Fibroblast of lung (primary cell): ENCODE data around the gene GABRG3. TPM values are rescaled to one million over a fixed set of nuclear protein-coding genes. Genes with fewer than 3 reads are reported as not detected.
A peak's percentile ranks its signal among the peaks of the same experiment; 100 is the strongest.

Experiments
- DNase-seq, 2 donors: peaks; one replicate each; pipeline versions ENCODE4 v3.0.0 to v3.0.0-alpha.2; 2010; ENCODE audit warnings: low read depth in 2 of 2
- H2AFZ ChIP-seq: 2 replicates; pipeline ENCODE4 v1.5.1; 2012; ENCODE audit warnings: low read length, control low read depth, inconsistent platforms
- H3K27ac ChIP-seq: 2 replicates; pipeline ENCODE4 v1.5.1; 2011; ENCODE audit warnings: low read length, control low read depth; ENCODE audit not compliant: insufficient read depth
- H3K27me3 ChIP-seq: 2 replicates; pipeline ENCODE4 v1.5.1; 2011; ENCODE audit warnings: mild to moderate bottlenecking, low read length; ENCODE audit not compliant: control insufficient read depth, insufficient read depth
- H3K36me3 ChIP-seq: 2 replicates; pipeline ENCODE4 v1.5.1; 2011; ENCODE audit warnings: low read length; ENCODE audit not compliant: control insufficient read depth, insufficient read depth
- H3K4me1 ChIP-seq: 2 replicates; pipeline ENCODE4 v1.5.1; 2011; ENCODE audit warnings: low read length; ENCODE audit not compliant: control insufficient read depth, insufficient read depth; ENCODE audit errors: extremely low read depth
- H3K4me2 ChIP-seq: 2 replicates; pipeline ENCODE4 v1.5.1; 2011; ENCODE audit warnings: low read length, control low read depth; ENCODE audit not compliant: insufficient read depth; ENCODE audit errors: extremely low read depth
- H3K4me3 ChIP-seq, 4 experiments: fragments of 200-600 bp in 1 of 4; sonication (generic) in 1 of 4; replicated peaks in 1 of 4; 2 replicates each; pipeline ENCODE4 v1.5.1; 2011 to 2016; ENCODE audit warnings: low read length in 4 of 4, low read depth in 3 of 4, mild to moderate bottlenecking in 3 of 4, control low read depth in 2 of 4, inconsistent platforms in 1 of 4, mixed read lengths in 1 of 4; ENCODE audit not compliant: insufficient read depth in 1 of 4; ENCODE audit errors: control extremely low read depth in 1 of 4
- H3K79me2 ChIP-seq: 2 replicates; pipeline ENCODE4 v1.5.1; 2012; ENCODE audit warnings: mild to moderate bottlenecking, low read length, inconsistent platforms; ENCODE audit not compliant: control insufficient read depth, insufficient read depth
- H3K9ac ChIP-seq: 2 replicates; pipeline ENCODE4 v1.5.1; 2011; ENCODE audit warnings: mild to moderate bottlenecking, low read length, control low read depth; ENCODE audit not compliant: insufficient read depth
- H3K9me3 ChIP-seq: 2 replicates; pipeline ENCODE4 v1.5.1; 2012; ENCODE audit warnings: low read depth, low read length; ENCODE audit not compliant: control insufficient read depth, insufficient read depth
- H4K20me1 ChIP-seq: 2 replicates; pipeline ENCODE4 v1.5.1; 2011; ENCODE audit warnings: low read length; ENCODE audit not compliant: control insufficient read depth, insufficient read depth; ENCODE audit errors: extremely low read depth
- CTCF ChIP-seq, 2 donors: IDR thresholded peaks in 1 of 2; conservative IDR thresholded peaks in 1 of 2; 1 replicate in 1 of 2; 2 replicates in 1 of 2; pipeline ENCODE4 v1.5.1; 2011 to 2012; ENCODE audit warnings: low read length in 2 of 2, control low read depth in 1 of 2, inconsistent platforms in 1 of 2, low read depth in 1 of 2, mild to moderate bottlenecking in 1 of 2
- EZH2 ChIP-seq: IDR thresholded peaks from 2 replicates; pipeline ENCODE4 v1.5.1; 2012; ENCODE audit warnings: low read length, control low read depth, mild to moderate bottlenecking; ENCODE audit errors: missing control alignments
- polyA plus RNA-seq, 2 donors: library from polyadenylated mRNA; depleted of rRNA in 1 of 2; stranded (reverse) in 1 of 2; unstranded in 1 of 2; fragments of >200 nt; gene quantifications; 2 replicates each; pipeline ENCODE4 v1.2.1, GENCODE V29; 2011 to 2012; ENCODE audit warnings: missing spikeins in 1 of 2
- total RNA-seq: library from RNA; depleted of rRNA; stranded (reverse); fragments of >200 nt; gene quantifications from 2 replicates; pipeline ENCODE4 v1.2.1, GENCODE V29; 2014

GABRG3 gene
- total and polyA plus RNA-seq, 2 donors (not counting 1 experiment from before 2014, with no cell fraction given), result not detected

- Histone ChIP-seq H3K9ac (no peak overlapping the region), H2AFZ (no peak overlapping the region), H3K4me2 (no peak overlapping the region), H3K4me3 (no peak overlapping the region), H4K20me1 (no peaks in the 10 kb centered on the region), H3K27ac (no peak overlapping the region), H3K4me1 (no peaks in the 10 kb centered on the region), H3K36me3 (no peaks in the 10 kb centered on the region), H3K9me3 (no peaks in the 10 kb centered on the region), H3K79me2 (no peaks in the 10 kb centered on the region), H3K27me3 (no peaks in the 10 kb centered on the region)
- no peak for TF ChIP-seq CTCF (conservative IDR thresholded peaks at IDR 0.05 in 1 of 2, IDR thresholded peaks at IDR 0.05 in 1 of 2; ENCODE audit: low read depth in 1 of 2, low read length in 2 of 2)
- TF ChIP-seq EZH2, result no peak
- DNase-seq, result no peak
Observed at GRCh38 chr15:27579738-27580137, 608.8 kb downstream of the GABRG3 start.

GRCh38 chr15:27582726-27583410 is 611.9 kb downstream of the GABRG3 start:
- peak; percentile 77 to 80 for DNase-seq
- Histone ChIP-seq H3K4me1 (no peaks in the 10 kb centered on the region), H3K9me3 (no peaks in the 10 kb centered on the region), H3K27ac (no peak overlapping the region), H3K36me3 (no peaks in the 10 kb centered on the region), H3K9ac (no peak overlapping the region), H3K27me3 (no peaks in the 10 kb centered on the region), H3K79me2 (no peaks in the 10 kb centered on the region), H4K20me1 (no peaks in the 10 kb centered on the region), H3K4me3 (no peak overlapping the region), H3K4me2 (peak overlapping the region; percentile 17), H2AFZ (no peak overlapping the region)
- TF ChIP-seq EZH2, result no peak
- TF ChIP-seq CTCF (conservative IDR thresholded peaks at IDR 0.05 in 1 of 2, IDR thresholded peaks at IDR 0.05 in 1 of 2; ENCODE audit: low read depth in 1 of 2, low read length in 2 of 2), result no peak

GRCh38 chr15:27583651-27584050 is 612.7 kb downstream of the GABRG3 start:
- no peaks in the 10 kb centered on the region for H3K9me3 ChIP-seq
- no peaks in the 10 kb centered on the region for H4K20me1 ChIP-seq
- no peaks in the 10 kb centered on the region for H3K79me2 ChIP-seq
- no peak overlapping the region for H3K4me2 ChIP-seq
- H3K4me1 ChIP-seq, result no peaks in the 10 kb centered on the region
- H3K27me3 ChIP-seq, result no peaks in the 10 kb centered on the region
- no peak for DNase-seq
- TF ChIP-seq EZH2, result no peak
- no peak for TF ChIP-seq CTCF (conservative IDR thresholded peaks at IDR 0.05 in 1 of 2, IDR thresholded peaks at IDR 0.05 in 1 of 2; ENCODE audit: low read depth in 1 of 2, low read length in 2 of 2)
- H3K36me3 ChIP-seq, result no peaks in the 10 kb centered on the region
- H3K9ac ChIP-seq, result no peak overlapping the region
- H2AFZ ChIP-seq, result no peak overlapping the region
- H3K27ac ChIP-seq, result no peak overlapping the region
- no peak overlapping the region for H3K4me3 ChIP-seq
